Panc1 (cell line): ENCODE data around the gene PRKG1. TPM values are rescaled to one million over a fixed set of nuclear protein-coding genes. Genes with fewer than 3 reads are reported as not detected.

Source experiments
- ATAC-seq: fragments of 200-7000 bp; cut with Tn5 transposase; 2 replicates; pipeline ENCODE4 v1.9.1; 2020; ENCODE audit warnings: mild to moderate bottlenecking, moderate library complexity
- BruUV-seq: library from RNA; stranded (reverse); fragments of 400-500 nt; replicated peaks from 2 replicates; lab custom pipeline; 2021; lab: Mats Ljungman, UMichigan
- CTCF ChIA-PET: fragments of 300-600 bp; sonication (Branson Sonifier 250); formaldehyde crosslinking; loops from one replicate; lab custom pipeline; 2022; ENCODE audit warnings: antibody characterized with exemption; lab: Charles Lee
- POLR2A ChIA-PET: fragments of 300-600 bp; sonication (Branson Sonifier 250); formaldehyde crosslinking; loops from one replicate; lab custom pipeline; 2022; ENCODE audit warnings: antibody characterized with exemption; lab: Charles Lee
- DNase-seq: peaks from one replicate; pipeline ENCODE4 v3.0.0-alpha.2; 2010; ENCODE audit warnings: low read depth, low spot score
- H3K27ac ChIP-seq: 2 replicates; pipeline ENCODE4 v1.5.1; 2011; ENCODE audit warnings: mild to moderate bottlenecking, low read length, inconsistent platforms
- H3K27me3 ChIP-seq: fragments of 200-500 bp; sonication (Bioruptor generic); 2 replicates; pipeline ENCODE4 v1.6.0; 2014; ENCODE audit warnings: low read length, inconsistent platforms; ENCODE audit not compliant: control insufficient read depth, insufficient read depth
- H3K36me3 ChIP-seq: fragments of 200-500 bp; sonication (Bioruptor generic); 2 replicates; pipeline ENCODE4 v1.5.1; 2014; ENCODE audit warnings: inconsistent platforms, mild to moderate bottlenecking, low read length, moderate library complexity; ENCODE audit not compliant: control insufficient read depth, insufficient read depth
- H3K4me1 ChIP-seq: 2 replicates; pipeline ENCODE4 v1.5.1; 2011; ENCODE audit warnings: inconsistent platforms, mild to moderate bottlenecking, low read length, moderate library complexity; ENCODE audit not compliant: control insufficient read depth, insufficient read depth
- H3K4me3 ChIP-seq, 2 experiments: 2 replicates each; pipeline ENCODE4 v1.5.1; 2011 to 2012; ENCODE audit warnings: low read depth in 2 of 2, low read length in 2 of 2, mild to moderate bottlenecking in 2 of 2, inconsistent platforms in 1 of 2, moderate library complexity in 1 of 2
- H3K9me3 ChIP-seq: fragments of 200-500 bp; sonication (Bioruptor generic); 2 replicates; pipeline ENCODE4 v1.5.1; 2014; ENCODE audit warnings: low read depth, mild to moderate bottlenecking, inconsistent platforms, low read length, moderate library complexity; ENCODE audit not compliant: control insufficient read depth, insufficient read depth
- CTCF ChIP-seq: fragments of 450-650 bp; IDR thresholded peaks from 2 replicates; pipeline ENCODE4 v1.5.1; 2017; ENCODE audit warnings: mild to moderate bottlenecking
- POLR2AphosphoS5 ChIP-seq: IDR thresholded peaks from 2 replicates; pipeline ENCODE4 v1.6.1; 2012; ENCODE audit warnings: mild to moderate bottlenecking, low read depth, low read length, moderate library complexity
- REST ChIP-seq, 2 experiments: IDR thresholded peaks; 2 replicates each; pipeline ENCODE4 v1.6.1; 2011 to 2012; ENCODE audit warnings: low read depth in 2 of 2, control low read depth in 1 of 2, low read length in 1 of 2, mild to moderate bottlenecking in 1 of 2, moderate library complexity in 1 of 2; ENCODE audit not compliant: insufficient read depth in 1 of 2
- SIN3A ChIP-seq: IDR thresholded peaks from 2 replicates; pipeline ENCODE4 v1.6.1; 2012; ENCODE audit warnings: low read depth, mild to moderate bottlenecking, low read length, moderate library complexity, borderline replicate concordance; ENCODE audit not compliant: insufficient read depth
- TCF7L2 ChIP-seq: IDR thresholded peaks from 2 replicates; pipeline ENCODE4 v1.6.1; 2011; ENCODE audit warnings: mild to moderate bottlenecking, low read depth, low read length, inconsistent platforms
- in situ Hi-C: cut with HindIII; loops from 2 replicates; pipeline ENCODE4 v1.10.0; 2016; ENCODE audit warnings: low sequenced_read_pairs, low pct_unique_long_range_greater_than_20kb
- intact Hi-C: fragments of 100-400 bp; cut with micrococcal nuclease; formaldehyde crosslinking; loops from one replicate; pipeline ENCODE4 v1.10.0; 2022; ENCODE audit not compliant: unreplicated experiment
- total RNA-seq: library from RNA; stranded (reverse); gene quantifications from one replicate; pipeline ENCODE4 v1.2.1, GENCODE V29; 2021; ENCODE audit not compliant: unreplicated experiment

Gene PRKG1
- total RNA-seq, 1 experiment from 2014 or later: 0.92 TPM

GRCh38 chr10:51363415-51363814 is 289.1 kb downstream of the PRKG1 start:
- H3K4me3 ChIP-seq: no peak overlapping the region
- H3K27ac ChIP-seq: no peak overlapping the region
- no peaks in the 10 kb centered on the region for H3K4me1 ChIP-seq
- intact Hi-C loops (no loop called here), in situ Hi-C loops (no loop called here)
- TF ChIP-seq CTCF (no peak), REST (IDR thresholded peaks at IDR 0.05; ENCODE audit: insufficient read depth in 1 of 2, low read depth in 2 of 2, low read length in 1 of 2) (no peak), POLR2AphosphoS5 (no peak), SIN3A (no peak), TCF7L2 (no peak)
- CTCF ChIA-PET: no interaction called here
- H3K27me3 ChIP-seq: no peaks in the 10 kb centered on the region
- DNase-seq (no peak), ATAC-seq (no peak)
- POLR2A ChIA-PET: interaction anchor here (0.5 kb wide), 1 partner anchor 754 kb away, joined by 4 read pairs; no protein-coding TSS in a partner anchor
- H3K9me3 ChIP-seq: no peaks in the 10 kb centered on the region
- H3K36me3 ChIP-seq: no peaks in the 10 kb centered on the region
- BruUV-seq: no TSS peak

GRCh38 chr10:51364674-51365073 is 290.4 kb downstream of the PRKG1 start:
- DNase-seq (no peak), ATAC-seq (no peak)
- Histone ChIP-seq H3K4me3 (no peak overlapping the region), H3K27me3 (no peaks in the 10 kb centered on the region), H3K9me3 (no peaks in the 10 kb centered on the region), H3K27ac (no peak overlapping the region), H3K4me1 (no peaks in the 10 kb centered on the region), H3K36me3 (no peaks in the 10 kb centered on the region)
- intact Hi-C loops: no loop called here
- CTCF ChIA-PET: no interaction called here
- TF ChIP-seq TCF7L2 (no peak), REST (IDR thresholded peaks at IDR 0.05; ENCODE audit: insufficient read depth in 1 of 2, low read depth in 2 of 2, low read length in 1 of 2) (no peak), CTCF (no peak), SIN3A (no peak), POLR2AphosphoS5 (no peak)
- POLR2A ChIA-PET: no interaction called here
- in situ Hi-C loops: no loop called here
- BruUV-seq: no TSS peak
